ENCODE data around the gene CARMIL3. TPM values are rescaled to one million over a fixed set of nuclear protein-coding genes. Genes with fewer than 3 reads are reported as not detected.

Gene CARMIL3
- total and polyA plus RNA-seq, 8 donors = 1.0 to 2.3 (median 1.4) TPM

DNA sequence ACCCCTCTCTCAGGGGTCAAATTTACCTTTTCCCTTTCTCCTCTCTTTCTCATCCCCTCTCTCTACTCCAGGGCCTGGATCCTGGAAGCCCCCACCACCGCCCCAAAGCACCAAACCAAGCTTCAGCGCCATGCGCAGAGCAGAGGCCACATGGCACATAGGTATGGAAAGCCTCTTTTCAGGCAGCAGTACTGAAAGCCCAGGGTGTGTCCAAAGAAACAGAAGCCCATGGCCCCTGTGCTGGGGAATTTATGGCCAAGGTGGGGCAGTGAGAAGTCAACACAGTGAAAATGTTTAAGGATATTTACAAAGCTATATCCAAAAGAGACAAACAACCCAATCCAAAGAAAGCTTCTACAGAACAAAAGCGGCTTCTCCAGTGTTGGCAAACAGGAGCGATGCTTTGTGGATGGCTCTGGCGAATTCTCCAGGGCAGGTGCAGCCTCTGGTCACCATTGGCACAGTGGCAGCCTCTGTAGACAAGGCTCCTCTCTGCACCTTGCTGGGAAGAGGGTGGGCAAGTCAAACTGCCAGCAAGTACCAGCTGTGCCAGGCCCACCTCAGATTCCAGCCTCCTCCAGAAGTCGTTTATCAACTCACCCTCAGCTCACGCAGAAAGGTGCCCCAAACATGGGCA lies 14.8 kb downstream of the CARMIL3 start:
- Histone ChIP-seq H3K4me1 (no peaks in the 10 kb centered on the region), H3K9me3 (no peaks in the 10 kb centered on the region), H3K27ac (no peak overlapping the region), H3K36me3 (no peaks in the 10 kb centered on the region), H3K27me3 (peaks cover 0 to 5% of the 10 kb centered on the region in 2 donors), H3K4me3 (no peak overlapping the region)
- intact Hi-C loops (cut with DNase I) = no loop called here
- TF ChIP-seq, protein P1, sequence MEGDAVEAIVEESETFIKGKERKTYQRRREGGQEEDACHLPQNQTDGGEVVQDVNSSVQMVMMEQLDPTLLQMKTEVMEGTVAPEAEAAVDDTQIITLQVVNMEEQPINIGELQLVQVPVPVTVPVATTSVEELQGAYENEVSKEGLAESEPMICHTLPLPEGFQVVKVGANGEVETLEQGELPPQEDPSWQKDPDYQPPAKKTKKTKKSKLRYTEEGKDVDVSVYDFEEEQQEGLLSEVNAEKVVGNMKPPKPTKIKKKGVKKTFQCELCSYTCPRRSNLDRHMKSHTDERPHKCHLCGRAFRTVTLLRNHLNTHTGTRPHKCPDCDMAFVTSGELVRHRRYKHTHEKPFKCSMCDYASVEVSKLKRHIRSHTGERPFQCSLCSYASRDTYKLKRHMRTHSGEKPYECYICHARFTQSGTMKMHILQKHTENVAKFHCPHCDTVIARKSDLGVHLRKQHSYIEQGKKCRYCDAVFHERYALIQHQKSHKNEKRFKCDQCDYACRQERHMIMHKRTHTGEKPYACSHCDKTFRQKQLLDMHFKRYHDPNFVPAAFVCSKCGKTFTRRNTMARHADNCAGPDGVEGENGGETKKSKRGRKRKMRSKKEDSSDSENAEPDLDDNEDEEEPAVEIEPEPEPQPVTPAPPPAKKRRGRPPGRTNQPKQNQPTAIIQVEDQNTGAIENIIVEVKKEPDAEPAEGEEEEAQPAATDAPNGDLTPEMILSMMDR (IDR thresholded peaks at IDR 0.05) = no peak
- peak in 1 of 4 donors; percentile 34 for DNase-seq
- no peak for ATAC-seq

- intact Hi-C loops (cut with DNase I) = no loop called here
- Histone ChIP-seq H3K27ac (no peak overlapping the region), H3K9me3 (no peaks in the 10 kb centered on the region), H3K36me3 (no peaks in the 10 kb centered on the region), H3K27me3 (peaks cover 0 to 13% of the 10 kb centered on the region in 2 donors), H3K4me1 (no peaks in the 10 kb centered on the region), H3K4me3 (no peak overlapping the region)
- ATAC-seq = no peak
- TF ChIP-seq, protein P1 (IDR thresholded peaks at IDR 0.05) = no peak
- DNase-seq = peak in 1 of 4 donors; percentile 55
Measured at GRCh38 chr14:24067133-24068082, 15.6 kb downstream of the CARMIL3 start.

GRCh38 chr14:24068711-24069410 lies 17.1 kb downstream of the CARMIL3 start:
- peaks cover 0 to 20% of the 10 kb centered on the region in 2 donors for H3K27me3 ChIP-seq
- H3K36me3 ChIP-seq = no peaks in the 10 kb centered on the region
- intact Hi-C loops (cut with DNase I) = no loop called here
- no peak overlapping the region for H3K4me3 ChIP-seq
- no peak overlapping the region for H3K27ac ChIP-seq
- H3K4me1 ChIP-seq = no peaks in the 10 kb centered on the region
- ATAC-seq = no peak
- peak in 1 of 4 donors; percentile 58 for DNase-seq
- H3K9me3 ChIP-seq = no peaks in the 10 kb centered on the region
- TF ChIP-seq, protein P1 (IDR thresholded peaks at IDR 0.05) = no peak

DNA sequence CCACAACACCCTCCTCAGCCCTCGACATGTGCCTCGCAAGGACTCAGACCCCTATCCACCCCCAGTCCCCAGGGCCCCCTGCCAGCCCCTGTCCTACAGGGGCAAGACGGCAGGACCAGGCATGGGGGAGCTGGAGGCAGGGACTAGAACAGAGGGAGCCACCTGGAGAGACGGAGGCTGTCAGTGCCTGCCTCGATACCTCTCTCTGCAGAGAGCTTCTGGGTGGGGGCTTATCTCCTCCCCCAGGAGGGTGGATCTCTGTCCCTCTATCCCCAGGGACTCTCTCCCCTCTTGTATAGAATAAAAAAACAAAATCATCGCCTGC lies 17.6 kb downstream of the CARMIL3 start:
- ATAC-seq (no peak), DNase-seq (no peak)
- Histone ChIP-seq H3K27ac (no peak overlapping the region), H3K9me3 (no peaks in the 10 kb centered on the region), H3K4me3 (no peak overlapping the region), H3K4me1 (no peaks in the 10 kb centered on the region), H3K27me3 (peaks cover 0 to 20% of the 10 kb centered on the region in 2 donors), H3K36me3 (no peaks in the 10 kb centered on the region)
- TF ChIP-seq, protein P1 (IDR thresholded peaks at IDR 0.05) = no peak
- intact Hi-C loops (cut with DNase I) = no loop called here

All from left lung (tissue), 10 donors.